Brain pericyte (primary cell): ENCODE measurements around the gene QSOX1.

Experiments
- DNase-seq: peaks from one replicate; pipeline ENCODE4 v3.0.0-alpha.2; 2012; ENCODE audit warnings: low read depth, low spot score

QSOX1 gene

DNA sequence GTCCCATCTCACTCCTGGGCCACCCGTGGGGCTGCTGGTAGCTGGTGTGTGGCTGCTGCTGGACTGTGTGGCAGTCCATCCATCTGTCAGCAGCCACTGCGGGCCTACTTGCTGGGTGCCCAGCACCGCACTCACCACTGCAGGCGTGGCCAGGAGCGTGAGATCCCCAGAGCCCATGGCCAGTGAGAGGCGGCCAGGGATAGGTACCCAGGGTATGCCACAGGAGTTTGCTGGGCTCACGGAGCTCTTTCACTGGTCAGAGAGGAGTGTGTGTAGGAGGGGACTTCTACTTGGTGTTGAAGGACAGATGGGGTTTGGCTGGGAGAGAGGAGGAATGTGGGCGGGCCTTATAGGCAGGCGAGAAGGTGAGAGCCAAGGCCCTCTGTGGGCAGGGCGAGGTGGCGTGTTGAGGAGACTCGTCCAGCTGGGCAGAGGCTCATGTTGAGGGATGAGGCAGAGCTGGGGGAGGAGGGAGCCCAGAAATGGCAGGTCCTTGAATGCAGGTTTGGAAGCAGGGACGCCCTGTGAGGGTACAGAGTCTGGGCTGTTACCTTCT is 15.0 kb downstream of the QSOX1 start:
- DNase-seq, result no peak

DNA sequence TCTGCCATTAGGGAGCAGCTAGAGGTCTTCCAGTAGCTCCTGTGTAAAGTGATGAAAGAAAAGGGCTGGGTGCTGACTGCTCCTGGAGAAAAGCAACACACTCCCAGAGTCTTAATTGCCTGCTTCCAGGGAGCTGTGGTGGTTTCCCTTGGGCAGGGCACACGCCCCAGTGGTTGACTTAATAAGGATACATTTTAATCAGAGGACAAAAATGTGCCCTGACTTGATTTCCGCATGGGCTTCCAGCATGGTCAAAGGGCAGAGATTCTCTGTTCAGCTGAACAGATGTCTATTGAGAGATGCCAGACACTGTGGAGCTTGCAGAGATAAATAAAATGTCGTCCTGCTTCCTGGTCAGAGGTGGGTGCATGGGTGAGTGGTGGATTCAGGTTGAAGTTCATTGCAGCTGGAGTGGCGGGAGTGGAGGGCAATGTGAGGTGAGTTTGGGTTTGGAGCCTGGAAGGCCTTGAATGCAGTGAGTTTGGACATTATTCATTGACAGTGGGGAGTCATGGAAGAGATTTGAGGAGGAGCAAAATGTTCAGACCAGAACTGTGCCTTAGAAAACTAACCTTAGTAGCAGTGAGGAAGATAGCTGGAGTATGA is 16.0 kb downstream of the QSOX1 start:
- DNase-seq, result no peak

- DNase-seq, result no peak
These were observed 17.0 kb downstream of the QSOX1 start for GRCh38 chr1:180171691-180172090.

DNA sequence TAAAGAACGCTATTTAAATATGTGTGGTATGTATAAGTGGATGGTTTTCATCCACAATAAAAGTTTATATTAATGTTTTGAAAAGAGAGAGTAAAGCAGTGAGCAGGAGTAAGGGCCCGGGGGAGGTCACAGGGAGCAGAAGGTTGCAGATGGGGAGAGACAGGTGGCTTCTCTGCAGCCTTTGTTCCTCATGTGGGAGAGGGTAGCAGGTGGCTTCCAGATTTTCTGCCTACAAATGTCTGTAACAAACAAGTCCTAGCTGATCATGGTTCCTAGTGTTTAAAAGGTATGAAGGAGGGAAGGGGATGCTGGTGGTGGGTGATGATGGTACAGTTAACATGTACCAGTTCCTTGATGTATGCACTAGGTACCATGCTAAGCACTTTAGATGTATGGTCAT is 18.8 kb downstream of the QSOX1 start:
- DNase-seq, result no peak

- no peak for DNase-seq
These were observed 19.3 kb downstream of the QSOX1 start for GRCh38 chr1:180173952-180174351.

DNA sequence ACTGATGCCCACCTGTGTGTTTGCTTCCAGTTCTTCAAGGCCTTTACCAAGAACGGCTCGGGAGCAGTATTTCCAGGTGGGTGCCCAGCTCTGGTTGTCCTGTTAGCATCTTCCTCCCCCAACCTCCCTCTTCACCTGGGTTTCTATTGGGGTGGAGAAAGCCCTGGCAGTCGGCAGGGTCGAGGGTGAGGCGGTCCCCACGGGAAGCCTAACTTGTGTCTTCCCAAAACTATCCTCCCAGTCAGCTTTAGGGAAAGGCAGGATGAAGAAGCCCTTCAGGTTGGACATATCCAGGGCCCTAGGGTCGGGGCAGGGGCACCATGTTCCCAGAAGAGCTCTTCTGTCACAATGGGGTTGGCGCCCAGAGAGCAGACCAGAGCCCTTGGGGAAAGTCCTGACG is 20.6 kb downstream of the QSOX1 start:
- DNase-seq, result no peak

DNA sequence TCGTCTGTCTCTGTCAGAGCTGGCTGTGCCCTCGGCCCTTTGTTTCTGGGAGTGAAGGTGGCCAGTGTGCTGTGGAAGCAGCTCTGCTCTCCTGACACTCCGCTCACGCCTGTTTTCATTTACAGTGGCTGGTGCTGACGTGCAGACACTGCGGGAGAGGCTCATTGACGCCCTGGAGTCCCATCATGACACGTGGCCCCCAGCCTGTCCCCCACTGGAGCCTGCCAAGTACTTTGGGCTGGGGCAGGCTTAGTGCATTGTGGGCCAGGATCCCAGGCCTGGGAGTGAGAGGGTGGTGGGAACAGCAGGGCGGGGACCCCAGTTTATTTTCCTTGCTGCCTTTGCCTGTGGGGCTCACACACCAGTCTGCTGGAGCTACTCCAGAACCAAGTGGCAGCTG is 21.1 kb downstream of the QSOX1 start:
- DNase-seq, result no peak

DNA sequence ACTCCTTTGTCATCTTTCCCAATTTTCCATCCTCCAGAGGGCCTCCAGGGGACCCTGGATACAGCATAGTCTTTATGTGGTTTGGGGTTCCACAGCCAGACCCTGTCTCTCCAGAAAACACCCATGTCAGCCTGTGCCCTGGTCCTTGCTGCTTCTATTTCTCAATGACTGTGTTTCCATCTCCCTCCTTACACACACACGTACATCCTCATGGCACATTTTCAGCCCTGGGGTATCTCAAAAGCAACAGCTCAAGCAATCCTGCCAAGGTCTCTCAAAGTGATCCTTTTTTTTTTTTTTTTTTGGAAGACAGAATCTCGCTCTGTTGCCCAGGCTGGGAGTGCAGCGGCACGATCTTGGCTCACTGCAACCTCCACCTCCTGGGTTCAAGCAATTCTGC is 22.3 kb downstream of the QSOX1 start:
- no peak for DNase-seq

GRCh38 chr1:180177931-180178330 is 23.3 kb downstream of the QSOX1 start:
- DNase-seq, result no peak

DNA sequence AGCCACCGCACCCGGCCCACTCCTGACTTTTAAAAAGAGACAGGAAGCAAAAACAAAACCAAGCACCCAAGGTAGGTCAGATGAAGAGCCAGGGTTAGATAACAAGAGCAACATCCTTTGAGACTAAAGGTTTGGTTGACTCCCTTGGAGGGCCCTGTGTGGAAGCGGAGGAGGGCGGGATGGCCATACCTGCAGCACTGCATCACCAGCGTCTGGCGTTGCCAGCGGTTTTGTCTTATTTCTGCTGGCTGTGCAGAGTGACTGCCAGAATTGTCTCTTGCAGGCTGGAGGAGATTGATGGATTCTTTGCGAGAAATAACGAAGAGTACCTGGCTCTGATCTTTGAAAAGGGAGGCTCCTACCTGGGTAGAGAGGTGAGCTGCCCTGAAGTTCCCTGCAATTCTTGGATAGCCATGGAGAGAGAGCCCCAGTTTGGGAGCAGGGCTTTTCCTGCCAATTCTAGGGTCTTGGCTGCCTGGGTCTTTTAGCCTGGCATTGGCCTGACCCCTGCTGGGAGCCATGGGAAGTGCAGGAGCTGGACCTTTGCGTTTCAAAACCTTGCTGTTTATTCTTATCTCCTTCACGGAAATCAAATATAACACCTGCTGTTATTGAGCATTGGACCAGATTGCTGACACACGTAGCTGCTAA is 24.0 kb downstream of the QSOX1 start:
- no peak for DNase-seq

GRCh38 chr1:180179162-180179957 is 24.7 kb downstream of the QSOX1 start:
- no peak for DNase-seq

DNA sequence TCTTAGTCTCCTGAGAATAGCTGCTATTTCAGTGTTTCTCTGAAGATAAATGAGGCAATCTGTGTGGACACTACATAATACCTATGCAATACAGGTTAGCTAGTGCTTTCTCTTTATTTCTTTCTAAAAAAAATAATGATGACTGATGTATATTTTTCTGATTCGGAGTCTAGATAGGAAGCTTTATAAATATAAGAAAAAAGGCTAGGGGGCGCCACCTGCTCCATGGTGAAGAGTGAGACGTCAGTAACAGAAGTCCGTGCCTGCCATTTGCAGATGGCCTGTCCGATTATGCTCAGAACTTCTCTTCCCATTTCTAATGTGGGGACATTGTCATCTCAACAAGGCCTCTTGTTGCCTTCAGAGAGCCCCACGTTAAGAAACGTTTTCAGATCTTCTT is 26.4 kb downstream of the QSOX1 start:
- DNase-seq, result no peak

- DNase-seq, result no peak
These were observed 27.4 kb downstream of the QSOX1 start for GRCh38 chr1:180181996-180182642.

DNA sequence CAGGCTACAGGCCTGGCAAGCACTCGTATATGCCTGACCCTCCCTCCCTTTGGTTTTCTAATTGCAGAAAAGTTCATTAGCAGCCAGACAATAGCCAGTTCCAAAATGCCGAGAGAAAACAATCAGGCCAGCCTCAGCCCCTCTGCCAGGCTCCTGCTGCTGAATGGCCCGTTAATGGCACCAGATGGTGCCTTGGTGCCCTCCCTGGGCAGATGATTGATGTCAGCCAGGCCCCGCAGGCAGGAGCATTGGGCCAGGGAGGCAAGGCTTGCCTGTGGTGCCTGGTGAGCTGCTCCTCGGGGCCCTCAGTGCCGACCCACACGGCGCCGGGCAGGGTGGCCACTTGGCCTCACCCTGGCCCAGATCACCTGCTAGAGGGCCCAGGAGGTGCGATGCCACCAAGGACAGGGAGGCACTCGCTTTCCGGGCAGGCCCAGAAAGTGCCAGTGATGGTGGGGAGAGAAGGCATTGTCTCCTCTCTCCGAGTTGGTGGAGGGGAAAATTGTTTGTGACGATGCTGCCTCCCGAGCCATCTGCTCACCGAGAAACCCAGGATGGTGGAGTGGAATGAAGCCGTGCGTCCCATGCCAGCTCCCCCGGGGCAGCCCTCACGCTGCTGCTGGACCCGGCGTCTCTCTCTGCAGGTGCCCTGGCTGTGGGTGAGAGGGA is 28.1 kb downstream of the QSOX1 start:
- DNase-seq, result no peak

- DNase-seq, result no peak
These were observed 28.8 kb downstream of the QSOX1 start for GRCh38 chr1:180183426-180183825.

DNA sequence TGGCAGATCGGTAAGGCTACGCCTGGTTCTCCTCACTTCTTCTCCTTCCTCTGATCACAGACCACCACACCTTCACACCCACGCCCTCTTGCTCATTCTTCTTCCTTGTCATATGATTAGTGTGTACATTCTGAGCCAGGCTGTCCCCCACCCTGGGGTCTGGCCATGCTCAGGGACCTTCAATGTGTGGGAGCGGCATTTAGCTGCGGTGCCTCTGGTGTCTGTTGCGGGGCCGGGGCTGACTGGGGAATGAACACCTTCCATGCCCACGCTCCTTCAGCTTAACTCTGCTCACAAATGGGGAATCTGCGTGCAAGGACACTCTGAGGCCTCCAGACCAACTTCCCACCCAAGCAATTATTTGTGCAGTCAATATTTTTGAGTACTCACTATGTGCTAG is 29.4 kb downstream of the QSOX1 start:
- no peak for DNase-seq

DNA sequence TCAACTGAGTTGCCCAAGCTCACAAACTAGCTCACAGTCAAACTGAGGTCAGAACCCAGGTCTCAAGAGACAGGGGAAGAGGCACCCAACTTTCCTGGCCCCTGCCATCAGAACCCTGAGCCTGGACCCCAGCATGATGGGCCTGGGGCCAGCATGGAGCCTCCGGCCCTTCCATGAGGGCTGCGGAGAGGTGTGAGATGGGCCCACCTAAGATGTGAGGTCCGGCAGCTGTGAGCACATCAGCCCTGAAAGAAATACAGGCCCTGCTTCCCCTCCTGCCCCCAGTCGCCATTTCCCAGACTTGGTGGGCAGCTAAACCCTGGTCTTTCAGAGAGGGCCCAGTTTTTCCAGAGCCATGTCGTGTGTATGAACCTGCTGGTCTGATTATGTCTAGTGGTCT is 30.6 kb downstream of the QSOX1 start:
- DNase-seq, result no peak

DNA sequence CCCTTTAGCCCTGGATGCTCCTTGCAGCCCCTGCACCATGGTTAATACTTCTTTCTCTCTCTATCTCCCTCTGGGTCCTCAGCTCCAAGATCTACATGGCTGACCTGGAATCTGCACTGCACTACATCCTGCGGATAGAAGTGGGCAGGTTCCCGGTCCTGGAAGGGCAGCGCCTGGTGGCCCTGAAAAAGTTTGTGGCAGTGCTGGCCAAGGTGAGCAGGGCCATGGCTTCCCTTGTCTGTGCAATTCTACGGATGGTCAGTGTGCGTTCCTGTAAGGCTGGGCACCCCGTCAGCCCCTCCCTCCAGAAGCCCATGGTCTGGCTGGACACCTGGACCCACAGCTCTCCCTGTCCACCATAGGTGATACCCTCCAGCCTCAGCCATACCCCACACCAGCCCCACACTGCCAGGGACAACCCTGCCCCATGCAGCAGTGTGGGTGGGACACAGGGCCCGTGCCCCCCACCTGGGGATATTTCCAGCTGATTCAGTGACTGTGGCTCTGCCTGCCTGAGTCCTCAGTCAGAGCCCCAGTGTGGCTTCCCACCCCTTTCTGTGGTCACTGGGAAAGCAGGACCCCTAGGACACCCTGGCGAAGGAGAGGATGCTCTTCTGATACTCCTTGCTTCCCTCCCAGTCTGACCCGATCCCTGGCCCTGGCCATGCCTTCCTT is 31.4 kb downstream of the QSOX1 start:
- no peak for DNase-seq

DNA sequence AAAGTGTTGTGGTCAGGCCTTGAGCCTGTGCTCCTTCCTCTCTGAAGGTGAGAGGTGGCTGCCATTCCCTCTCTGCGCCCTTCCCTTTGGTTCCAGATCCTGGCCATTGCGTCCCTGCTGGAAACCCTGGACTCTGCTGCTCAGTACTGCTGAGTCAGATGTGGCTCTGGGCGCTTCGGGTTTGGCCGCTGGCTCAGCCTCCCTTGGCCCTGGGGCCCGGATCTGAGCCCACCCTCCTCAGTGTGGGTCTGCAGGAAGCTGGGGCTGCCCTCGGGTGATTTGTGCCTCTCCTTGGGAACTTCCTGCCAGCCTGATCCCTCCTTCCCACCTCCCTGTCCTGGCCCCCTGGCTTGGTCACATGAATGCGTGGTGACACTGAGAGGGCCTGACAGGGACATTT is 32.2 kb downstream of the QSOX1 start:
- no peak for DNase-seq

DNA sequence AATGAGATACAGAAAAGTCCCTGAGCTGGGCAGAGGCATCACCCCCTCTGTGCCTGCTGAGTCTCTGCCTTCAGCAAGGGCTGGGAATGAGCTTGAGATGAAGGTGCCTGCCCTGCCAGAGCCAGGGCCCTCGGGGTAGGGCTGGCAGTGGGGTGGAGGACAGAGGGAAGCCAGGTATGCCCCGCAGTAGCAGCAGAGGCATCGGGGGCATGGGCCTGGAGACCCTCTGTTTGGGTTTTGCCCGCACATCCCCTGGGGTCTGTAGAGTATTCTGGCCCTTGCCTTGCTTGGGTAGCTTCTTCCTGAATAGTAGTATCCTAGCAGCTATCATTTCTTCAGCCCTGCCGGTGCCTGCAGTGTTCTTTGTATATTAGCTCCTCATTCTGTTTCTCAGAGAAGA is 33.0 kb downstream of the QSOX1 start:
- DNase-seq, result no peak

DNA sequence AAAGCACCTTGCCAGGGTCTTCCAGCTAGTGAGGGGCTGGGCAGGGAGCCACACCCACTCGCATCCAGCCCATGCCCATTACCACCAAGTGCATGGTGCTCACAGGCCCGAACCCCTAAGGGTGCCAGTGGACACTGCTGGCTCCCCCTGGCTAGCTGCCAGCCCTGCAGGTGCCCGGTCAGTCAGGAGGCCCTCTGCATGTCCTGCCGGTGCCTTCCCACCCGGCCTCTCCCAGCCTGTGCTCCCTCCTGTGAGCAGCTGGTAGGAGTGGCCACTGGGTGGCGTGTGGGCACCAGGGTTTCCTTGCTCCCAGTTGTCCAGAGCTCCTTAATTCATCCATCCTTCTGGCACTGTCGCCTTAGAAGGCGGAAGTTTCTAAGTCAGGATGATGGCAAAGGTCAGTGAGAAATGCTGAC is 33.4 kb downstream of the QSOX1 start:
- peak; percentile 26 for DNase-seq
